GM12878 (cell line): ENCODE results near the gene TRABD2A. TPM values are rescaled to one million over a fixed set of nuclear protein-coding genes. Genes with fewer than 3 reads are reported as not detected.

Source experiments
- ATAC-seq: fragments of 200-7000 bp; cut with Tn5 transposase; 3 replicates; pipeline ENCODE4 v1.9.1; 2020; ENCODE audit warnings: mild to moderate bottlenecking, moderate library complexity
- BruUV-seq: library from RNA; stranded (reverse); fragments of 400-500 nt; replicated peaks from 2 replicates; lab custom pipeline; 2021; lab: Mats Ljungman, UMichigan
- CTCF ChIA-PET: fragments of 300-600 bp; sonication (Branson Sonifier 250); formaldehyde crosslinking; extraction: SDS; loops from one replicate; lab custom pipeline; 2021; ENCODE audit warnings: inconsistent platforms; lab: Yijun Ruan, JAX
- POLR2A ChIA-PET: fragments of 350-600 bp; formaldehyde crosslinking; extraction: SDS; loops from one replicate; lab custom pipeline; 2021; ENCODE audit warnings: inconsistent platforms; lab: Charles Lee
- RAD21 ChIA-PET: fragments of 300-600 bp; sonication (Branson Sonifier 250); formaldehyde crosslinking; loops from one replicate; lab custom pipeline; 2023; ENCODE audit warnings: antibody characterized with exemption; ENCODE audit not compliant: unreplicated experiment; lab: Charles Lee
- SMC1A ChIA-PET: fragments of 300-600 bp; sonication (Branson Sonifier 250); formaldehyde crosslinking; loops from one replicate; lab custom pipeline; 2023; ENCODE audit not compliant: unreplicated experiment, uncharacterized antibody; lab: Charles Lee
- DNase-seq: peaks from one replicate; pipeline ENCODE4 v3.0.0-alpha.2; 2011; ENCODE audit warnings: low read depth, low spot score
- FAIRE-seq: peaks from 3 replicates; lab custom pipeline; 2011; peaks lifted over from hg19 to GRCh38; lab: Jason Lieb, UNC
- H2AFZ ChIP-seq: 2 replicates; pipeline ENCODE4 v1.6.0; 2011; ENCODE audit warnings: low read depth, low read length, control low read depth; ENCODE audit not compliant: control insufficient read depth
- H3K27ac ChIP-seq: 2 replicates; pipeline ENCODE4 v1.5.1; 2011; ENCODE audit warnings: control low read depth; ENCODE audit not compliant: control insufficient read depth, insufficient read depth
- H3K27me3 ChIP-seq, 2 experiments: replicated peaks in 1 of 2; 2 replicates each; pipeline versions ENCODE4 v1.6.0 to v1.6.1; 2011; ENCODE audit warnings: low read length in 1 of 2; ENCODE audit not compliant: control insufficient read depth in 2 of 2, insufficient read depth in 2 of 2
- H3K36me3 ChIP-seq, 2 experiments: 2 replicates each; pipeline ENCODE4 v1.5.1; 2011; ENCODE audit warnings: low read length in 1 of 2; ENCODE audit not compliant: control insufficient read depth in 2 of 2, insufficient read depth in 2 of 2
- H3K4me1 ChIP-seq: 2 replicates; pipeline ENCODE4 v1.6.1; 2011; ENCODE audit warnings: mild to moderate bottlenecking, low read length, moderate library complexity, mixed read lengths; ENCODE audit not compliant: control insufficient read depth, insufficient read depth
- H3K4me2 ChIP-seq: 2 replicates; pipeline ENCODE4 v1.6.0; 2011; ENCODE audit warnings: control low read depth; ENCODE audit not compliant: control insufficient read depth, insufficient read depth
- H3K4me3 ChIP-seq: fragments of 200-600 bp; sonication (generic); 2 replicates; pipeline ENCODE4 v1.5.1; 2016
- H3K79me2 ChIP-seq: 2 replicates; pipeline ENCODE4 v1.6.0; 2011; ENCODE audit warnings: low read length; ENCODE audit not compliant: control insufficient read depth, insufficient read depth
- H3K9ac ChIP-seq: 2 replicates; pipeline ENCODE4 v1.8.0; 2011; ENCODE audit warnings: low read length, control low read depth, mixed read lengths; ENCODE audit not compliant: control insufficient read depth, insufficient read depth
- H3K9me3 ChIP-seq: replicated peaks from 3 replicates; pipeline ENCODE4 v1.5.1; 2011; ENCODE audit warnings: mild to moderate bottlenecking, low read length; ENCODE audit not compliant: control insufficient read depth, insufficient read depth
- H4K20me1 ChIP-seq: 2 replicates; pipeline ENCODE4 v1.6.0; 2011; ENCODE audit not compliant: control insufficient read depth, insufficient read depth
- BRCA1 ChIP-seq: IDR thresholded peaks from 2 replicates; pipeline ENCODE4 v1.6.1; 2011; ENCODE audit warnings: low read depth, low read length, improper control_type of control experiment
- CHD2 ChIP-seq: IDR thresholded peaks from 2 replicates; pipeline ENCODE4 v1.6.1; 2011; ENCODE audit warnings: low read depth, low read length, improper control_type of control experiment, borderline replicate concordance
- E2F4 ChIP-seq: IDR thresholded peaks from 2 replicates; pipeline ENCODE4 v1.6.1; 2012; ENCODE audit warnings: low read depth, low read length, improper control_type of control experiment
- ELK1 ChIP-seq: IDR thresholded peaks from 2 replicates; pipeline ENCODE4 v1.6.1; 2012; ENCODE audit warnings: low read depth, low read length, improper control_type of control experiment
- ETV6 ChIP-seq, 2 experiments: fragments of 450-650 bp in 1 of 2; IDR thresholded peaks in 1 of 2; conservative IDR thresholded peaks in 1 of 2; 2 replicates each; pipeline ENCODE4 v1.6.1; 2014; ENCODE audit warnings: antibody characterized with exemption in 1 of 2, borderline replicate concordance in 1 of 2, low read depth in 1 of 2, mild to moderate bottlenecking in 1 of 2, moderate library complexity in 1 of 2
- FOXK2 ChIP-seq: fragments of 450-650 bp; IDR thresholded peaks from 2 replicates; pipeline ENCODE4 v1.6.1; 2017; ENCODE audit warnings: mild to moderate bottlenecking, moderate library complexity
- FOXM1 ChIP-seq: IDR thresholded peaks from 2 replicates; pipeline ENCODE4 v1.6.1; 2012; ENCODE audit warnings: low read depth, mild to moderate bottlenecking, inconsistent platforms, low read length, moderate library complexity
- HCFC1 ChIP-seq: fragments of 150-350 bp; IDR thresholded peaks from 2 replicates; pipeline ENCODE4 v1.6.1; 2014; ENCODE audit warnings: low read length
- IRF4 ChIP-seq: IDR thresholded peaks from 2 replicates; pipeline ENCODE4 v1.6.1; 2011; ENCODE audit warnings: low read depth, low read length
- JUND ChIP-seq: IDR thresholded peaks from 2 replicates; pipeline ENCODE4 v1.6.1; 2012; ENCODE audit warnings: low read depth, mild to moderate bottlenecking, low read length, improper control_type of control experiment, moderate library complexity
- LARP7 ChIP-seq: fragments of 450-650 bp; IDR thresholded peaks from 2 replicates; pipeline ENCODE4 v1.6.1; 2017; ENCODE audit warnings: mild to moderate bottlenecking
- NFXL1 ChIP-seq: fragments of 450-650 bp; IDR thresholded peaks from 2 replicates; pipeline ENCODE4 v1.6.1; 2017; ENCODE audit warnings: antibody characterized with exemption, mild to moderate bottlenecking, borderline replicate concordance
- NR2C2 ChIP-seq: IDR thresholded peaks from 2 replicates; pipeline ENCODE4 v1.6.1; 2011; ENCODE audit warnings: borderline replicate concordance, low read depth; ENCODE audit not compliant: control insufficient read depth, insufficient read length
- PKNOX1 ChIP-seq: fragments of 450-650 bp; IDR thresholded peaks from 2 replicates; pipeline ENCODE4 v1.6.1; 2016; ENCODE audit warnings: mild to moderate bottlenecking
- STAT1 ChIP-seq: fragments of 450-650 bp; conservative IDR thresholded peaks from 2 replicates; pipeline ENCODE4 v1.6.1; 2014; ENCODE audit warnings: antibody characterized with exemption, mild to moderate bottlenecking
- SUPT20H ChIP-seq: IDR thresholded peaks from 2 replicates; pipeline ENCODE4 v1.6.1; 2011; ENCODE audit warnings: low read depth, mild to moderate bottlenecking, low read length, moderate library complexity, borderline replicate concordance; ENCODE audit not compliant: control insufficient read depth
- ZBED1 ChIP-seq: IDR thresholded peaks from 2 replicates; pipeline ENCODE4 v1.6.1; 2016; ENCODE audit warnings: borderline replicate concordance
- ZNF592 ChIP-seq: fragments of 450-650 bp; IDR thresholded peaks from 2 replicates; pipeline ENCODE4 v1.6.1; 2017; ENCODE audit warnings: mild to moderate bottlenecking, moderate library complexity
- WGBS: methylation state at CpG from one replicate; pipeline ENCODE4 v1.1.6; 2016; ENCODE audit warnings: low lambda C conversion rate; ENCODE audit not compliant: insufficient replicate concordance, insufficient coverage; ENCODE audit errors: missing lambda C conversion rate; 5-methylcytosine and 5-hydroxymethylcytosine counted together
- in situ Hi-C: fragments of 300-500 bp; cut with MboI; formaldehyde crosslinking; loops from 9 replicates; pipeline ENCODE4 v1.14.3; 2018; ENCODE audit warnings: mixed read lengths
- intact Hi-C: fragments of 100-400 bp; cut with micrococcal nuclease; formaldehyde crosslinking; loops from one replicate; pipeline ENCODE4 v1.14.2; 2022; ENCODE audit not compliant: unreplicated experiment
- polyA plus RNA-seq, 11 experiments: library from polyadenylated mRNA; depleted of rRNA in 4 of 11; unstranded in 6 of 11; stranded (reverse) in 5 of 11; fragments of >200 nt; fragmentation: Nextera tagmentation in 4 of 11; fragmentation: Illumina TruSeq in 1 of 11; extraction: Ambion mirVana in 4 of 11; extraction: Trizol in 1 of 11; gene quantifications; 1 replicate in 1 of 11; 2 replicates in 10 of 11; pipeline versions ENCODE4 v1.2.1 to v1.2.3, GENCODE V29; 2011 to 2016; ENCODE audit warnings: inconsistent platforms in 2 of 11, missing spikeins in 2 of 11, low read depth in 1 of 11
- total RNA-seq, 4 experiments: library from RNA; depleted of rRNA in 3 of 4; stranded (reverse); fragments of >200 nt in 3 of 4; fragmentation: Illumina TruSeq in 1 of 4; extraction: Trizol in 1 of 4; gene quantifications; 2 replicates each; pipeline versions ENCODE4 v1.2.1 to v1.2.3, GENCODE V29; 2013 to 2021

Gene TRABD2A
- total and polyA plus RNA-seq, 10 of the 15 experiments (the other 5 are each of a cell fraction or from before 2014, with no cell fraction given): 1.4 to 7.6 (median 4.1) TPM

GRCh38 chr2:84827978-84828575, 52.8 kb downstream of the TRABD2A start:
- no peak for ATAC-seq
- ChIA-PET SMC1A (no interaction called here), POLR2A (no interaction called here), RAD21 (interaction anchor here (0.5 kb wide), 1 partner anchor 412 kb away, joined by 4 read pairs; no protein-coding TSS in a partner anchor), CTCF (interaction anchor here (0.6 to 1.5 kb wide), 4 partner anchors 10 to 98 kb away, joined by 3 read pairs; no protein-coding TSS in a partner anchor)
- Histone ChIP-seq H3K4me2 (no peak overlapping the region), H3K4me1 (peaks cover 5% of the 10 kb centered on the region), H3K27ac (no peak overlapping the region), H3K9me3 (no peaks in the 10 kb centered on the region), H3K36me3 (no peaks in the 10 kb centered on the region), H4K20me1 (no peaks in the 10 kb centered on the region; the same call in 1 of the 2 replicates), H2AFZ (no peak overlapping the region), H3K79me2 (no peaks in the 10 kb centered on the region), H3K4me3 (no peak overlapping the region), H3K27me3 (peaks cover 0 to 8% of the 10 kb centered on the region in 2 experiments; a peak in 2 of 4 replicates), H3K9ac (no peak overlapping the region)
- no peak for FAIRE-seq
- DNase-seq: no peak
- 20% methylated on average over 2 of the region's 2 CpGs for WGBS
- BruUV-seq: no TSS peak
- in situ Hi-C loops (no loop called here), intact Hi-C loops (no loop called here)
- TF ChIP-seq FOXK2 (no peak), SUPT20H (no peak), NFXL1 (no peak), ZBED1 (no peak), FOXM1 (no peak), ZNF592 (no peak), CHD2 (no peak), PKNOX1 (no peak), STAT1 (no peak), E2F4 (no peak), ELK1 (no peak), JUND (no peak), LARP7 (no peak), IRF4 (no peak), NR2C2 (no peak), HCFC1 (no peak), BRCA1 (no peak), ETV6 (conservative IDR thresholded peaks at IDR 0.05 in 1 of 2, IDR thresholded peaks at IDR 0.05 in 1 of 2; ENCODE audit: borderline replicate concordance in 1 of 2, low read depth in 1 of 2) (no peak)
